MM.1S (cell line): ENCODE measurements around the gene THADA.

ENCODE experiments used
- DNase-seq: peaks from one replicate; pipeline ENCODE4 v3.0.0-alpha.2; 2015
- H2AFZ ChIP-seq: fragments of 300-600 bp; sonication (generic); 2 replicates; pipeline ENCODE4 v1.6.0; 2016; ENCODE audit warnings: antibody characterized with exemption, low read length
- H3F3A ChIP-seq: fragments of 300-600 bp; sonication (generic); 2 replicates; pipeline ENCODE4 v1.6.1; 2016; ENCODE audit warnings: mild to moderate bottlenecking, antibody characterized with exemption, low read length, moderate library complexity, mixed read lengths; ENCODE audit not compliant: insufficient read depth
- H3K27ac ChIP-seq: fragments of 300-600 bp; sonication (generic); 2 replicates; pipeline ENCODE4 v1.5.1; 2016; ENCODE audit warnings: mild to moderate bottlenecking, low read length
- H3K27me3 ChIP-seq: fragments of 300-600 bp; sonication (generic); replicated peaks from 2 replicates; pipeline ENCODE4 v1.6.0; 2016; ENCODE audit warnings: low read length; ENCODE audit not compliant: insufficient read depth
- H3K36me3 ChIP-seq: fragments of 300-600 bp; sonication (generic); replicated peaks from 2 replicates; pipeline ENCODE4 v1.6.1; 2016; ENCODE audit warnings: mild to moderate bottlenecking, low read length, mixed read lengths; ENCODE audit not compliant: insufficient read depth
- H3K4me1 ChIP-seq: fragments of 300-600 bp; sonication (generic); 2 replicates; pipeline ENCODE4 v1.6.1; 2016; ENCODE audit warnings: low read length, mixed read lengths
- H3K4me2 ChIP-seq: fragments of 300-600 bp; sonication (generic); 2 replicates; pipeline ENCODE4 v1.6.0; 2016; ENCODE audit warnings: low read depth, low read length
- H3K4me3 ChIP-seq: fragments of 300-600 bp; sonication (generic); 2 replicates; pipeline ENCODE4 v1.5.1; 2016; ENCODE audit warnings: low read length, mixed read lengths
- H3K79me2 ChIP-seq: fragments of 300-600 bp; sonication (generic); 2 replicates; pipeline ENCODE4 v1.6.1; 2016; ENCODE audit warnings: mixed run types, low read length, mixed read lengths
- H3K9ac ChIP-seq: fragments of 300-600 bp; sonication (generic); 2 replicates; pipeline ENCODE4 v1.6.1; 2016; ENCODE audit warnings: low read length, mixed read lengths
- H3K9me2 ChIP-seq: fragments of 300-600 bp; sonication (generic); replicated peaks from 2 replicates; pipeline ENCODE4 v1.6.1; 2016; ENCODE audit warnings: mild to moderate bottlenecking, low read length, mixed read lengths; ENCODE audit not compliant: insufficient read depth
- H3K9me3 ChIP-seq: fragments of 300-600 bp; sonication (generic); replicated peaks from 2 replicates; pipeline ENCODE4 v1.6.1; 2016; ENCODE audit warnings: mild to moderate bottlenecking, low read length, mixed read lengths; ENCODE audit not compliant: insufficient read depth
- H4K20me1 ChIP-seq: fragments of 300-600 bp; sonication (generic); 2 replicates; pipeline ENCODE4 v1.6.1; 2016; ENCODE audit warnings: mild to moderate bottlenecking, low read length, moderate library complexity, mixed read lengths; ENCODE audit not compliant: insufficient read depth
- EZH2 ChIP-seq: fragments of 300-600 bp; sonication (generic); optimal IDR thresholded peaks from 2 replicates; pipeline ENCODE3; 2017; ENCODE audit warnings: low read depth, mild to moderate bottlenecking, antibody characterized with exemption, low read length, mixed read lengths
- EZH2phosphoT487 ChIP-seq: fragments of 300-600 bp; sonication (generic); IDR thresholded peaks from 2 replicates; pipeline ENCODE4 v1.6.1; 2018; ENCODE audit warnings: antibody characterized with exemption, low read length
- TF ChIP-seq, protein P1 (sequence below): fragments of 300-600 bp; sonication (generic); IDR thresholded peaks from 2 replicates; pipeline ENCODE4 v1.5.1; 2016; ENCODE audit warnings: antibody characterized with exemption, low read length, mixed read lengths

Gene THADA

DNA sequence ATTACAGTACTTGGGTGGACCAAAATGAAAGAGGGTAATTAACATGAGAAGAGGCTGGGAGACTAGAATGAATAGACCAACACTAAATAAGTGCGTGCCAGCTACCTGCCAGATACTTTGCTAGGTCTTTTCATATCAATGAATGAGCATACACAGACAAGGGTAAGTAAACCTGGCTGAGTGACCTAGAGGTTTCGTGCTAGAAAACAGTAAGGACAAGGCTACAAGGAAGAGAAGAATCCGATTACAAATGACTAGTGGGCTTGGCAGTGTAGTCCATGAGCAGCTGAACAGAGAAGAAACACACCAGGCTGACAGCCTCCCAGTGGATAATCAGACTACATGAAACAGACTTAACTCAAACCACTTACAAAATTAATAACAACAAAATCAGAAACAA, 64.6 kb downstream of the THADA start:
- TF ChIP-seq EZH2 = no peak

DNA sequence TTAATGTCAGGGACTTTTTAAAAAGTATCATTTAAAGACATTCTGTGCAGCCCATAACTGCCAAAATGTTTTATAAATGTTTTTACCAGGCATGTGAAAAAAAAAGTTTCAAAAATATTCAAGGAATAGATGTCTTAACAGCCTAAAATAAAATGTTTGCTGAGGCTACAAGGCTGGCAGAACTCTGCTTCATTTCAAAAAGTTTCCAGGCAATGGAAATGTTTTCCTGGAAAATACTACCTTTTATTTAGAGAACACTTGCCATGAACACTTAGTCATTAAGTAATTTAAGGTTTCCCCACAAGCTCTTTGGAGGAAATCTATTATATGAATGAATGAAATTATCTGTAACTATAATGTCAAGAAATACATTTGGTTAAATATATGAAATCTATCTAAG, 68.8 kb downstream of the THADA start:
- no peak overlapping the region for H3K9ac ChIP-seq
- H3K27me3 ChIP-seq = no peaks in the 10 kb centered on the region
- H3K9me3 ChIP-seq = no peaks in the 10 kb centered on the region
- H3K4me2 ChIP-seq = no peak overlapping the region
- H3K4me1 ChIP-seq = no peaks in the 10 kb centered on the region
- no peak for DNase-seq
- no peaks in the 10 kb centered on the region for H3K9me2 ChIP-seq
- H3K4me3 ChIP-seq = no peak overlapping the region
- no peak overlapping the region for H3K27ac ChIP-seq
- no peaks in the 10 kb centered on the region for H3F3A ChIP-seq
- TF ChIP-seq EZH2phosphoT487 (no peak), EZH2 (no peak)
- TF ChIP-seq, protein P1, sequence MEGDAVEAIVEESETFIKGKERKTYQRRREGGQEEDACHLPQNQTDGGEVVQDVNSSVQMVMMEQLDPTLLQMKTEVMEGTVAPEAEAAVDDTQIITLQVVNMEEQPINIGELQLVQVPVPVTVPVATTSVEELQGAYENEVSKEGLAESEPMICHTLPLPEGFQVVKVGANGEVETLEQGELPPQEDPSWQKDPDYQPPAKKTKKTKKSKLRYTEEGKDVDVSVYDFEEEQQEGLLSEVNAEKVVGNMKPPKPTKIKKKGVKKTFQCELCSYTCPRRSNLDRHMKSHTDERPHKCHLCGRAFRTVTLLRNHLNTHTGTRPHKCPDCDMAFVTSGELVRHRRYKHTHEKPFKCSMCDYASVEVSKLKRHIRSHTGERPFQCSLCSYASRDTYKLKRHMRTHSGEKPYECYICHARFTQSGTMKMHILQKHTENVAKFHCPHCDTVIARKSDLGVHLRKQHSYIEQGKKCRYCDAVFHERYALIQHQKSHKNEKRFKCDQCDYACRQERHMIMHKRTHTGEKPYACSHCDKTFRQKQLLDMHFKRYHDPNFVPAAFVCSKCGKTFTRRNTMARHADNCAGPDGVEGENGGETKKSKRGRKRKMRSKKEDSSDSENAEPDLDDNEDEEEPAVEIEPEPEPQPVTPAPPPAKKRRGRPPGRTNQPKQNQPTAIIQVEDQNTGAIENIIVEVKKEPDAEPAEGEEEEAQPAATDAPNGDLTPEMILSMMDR = no peak
- H4K20me1 ChIP-seq = no peaks in the 10 kb centered on the region
- H2AFZ ChIP-seq = no peak overlapping the region
- no peaks in the 10 kb centered on the region for H3K79me2 ChIP-seq
- no peaks in the 10 kb centered on the region; the same call in 1 of the 2 replicates for H3K36me3 ChIP-seq

More for the DNA sequence above, 64.6 kb downstream of the THADA start:
- Histone ChIP-seq H3K4me3 (no peak overlapping the region), H3K27me3 (no peaks in the 10 kb centered on the region), H3K4me2 (no peak overlapping the region), H3K9ac (no peak overlapping the region), H3K36me3 (no peaks in the 10 kb centered on the region; the same call in 1 of the 2 replicates), H4K20me1 (no peaks in the 10 kb centered on the region), H3K27ac (no peak overlapping the region), H3F3A (no peaks in the 10 kb centered on the region), H3K4me1 (no peaks in the 10 kb centered on the region), H2AFZ (no peak overlapping the region), H3K79me2 (no peaks in the 10 kb centered on the region), H3K9me3 (no peaks in the 10 kb centered on the region), H3K9me2 (no peaks in the 10 kb centered on the region)
- no peak for DNase-seq

DNA sequence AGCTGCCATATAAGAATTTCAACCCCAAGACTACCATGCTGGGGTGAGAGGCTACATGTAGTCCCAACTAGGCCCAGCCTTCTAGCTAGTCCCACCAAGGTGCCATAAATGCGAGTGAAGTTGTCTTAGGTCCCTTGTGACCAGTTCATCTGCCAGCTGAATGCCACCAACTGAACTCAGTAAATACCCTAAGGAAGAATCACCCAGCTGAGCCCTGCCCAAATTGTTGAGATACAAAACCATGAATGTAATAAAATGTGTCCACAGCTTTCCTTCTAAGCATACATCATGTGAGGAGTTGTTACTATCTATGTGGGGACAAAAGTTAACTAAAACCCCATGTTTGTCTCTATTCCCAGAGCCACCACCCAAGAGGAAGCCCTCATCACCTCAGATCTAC, 70.3 kb downstream of the THADA start:
- Histone ChIP-seq H4K20me1 (no peaks in the 10 kb centered on the region), H3K27ac (no peak overlapping the region), H2AFZ (no peak overlapping the region), H3K9ac (no peak overlapping the region), H3K27me3 (no peaks in the 10 kb centered on the region), H3F3A (no peaks in the 10 kb centered on the region), H3K79me2 (no peaks in the 10 kb centered on the region), H3K9me3 (no peaks in the 10 kb centered on the region), H3K9me2 (no peaks in the 10 kb centered on the region), H3K4me3 (no peak overlapping the region), H3K4me1 (no peaks in the 10 kb centered on the region), H3K36me3 (no peaks in the 10 kb centered on the region), H3K4me2 (no peak overlapping the region)
- no peak for DNase-seq
- no peak for TF ChIP-seq EZH2
- TF ChIP-seq, protein P1 = no peak
- no peak for TF ChIP-seq EZH2phosphoT487

DNA sequence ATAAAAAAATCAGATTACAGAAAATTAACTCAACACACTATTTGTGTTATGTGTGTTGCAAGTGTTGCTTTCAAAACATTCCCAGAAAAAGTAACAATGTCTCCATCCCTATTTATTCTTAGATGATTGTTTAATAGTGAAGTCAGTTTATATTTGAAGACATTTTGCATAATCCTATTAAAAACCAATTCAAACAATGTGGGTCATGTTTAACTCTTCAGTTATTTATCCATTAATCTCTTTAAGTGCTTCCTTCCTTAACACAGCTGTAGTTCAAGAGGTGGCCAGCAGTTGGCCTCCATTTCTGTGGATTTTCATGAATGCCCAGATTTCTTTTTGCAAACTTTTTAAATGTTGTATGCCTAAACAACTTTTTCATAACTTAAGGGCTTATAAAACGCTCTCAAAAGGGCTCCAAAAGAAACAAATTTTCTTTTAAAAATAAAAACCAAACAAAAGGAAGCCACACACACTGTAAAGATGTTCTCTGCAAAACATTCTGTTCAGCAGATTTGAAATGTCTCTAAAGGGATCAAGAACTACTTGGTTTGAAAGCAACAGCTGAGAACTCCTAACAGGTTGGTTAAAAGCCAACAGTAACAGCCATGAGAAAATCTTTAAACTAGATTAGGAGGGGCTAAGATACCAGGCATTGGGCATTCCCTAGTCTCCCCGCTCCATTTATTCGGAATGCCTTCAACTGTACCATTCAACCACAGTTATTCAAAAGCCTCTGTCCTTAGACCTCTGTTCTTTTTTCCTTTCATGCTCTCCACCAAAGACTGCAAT, 71.5 kb downstream of the THADA start:
- H3K9me3 ChIP-seq = no peaks in the 10 kb centered on the region
- DNase-seq = no peak
- H3K4me3 ChIP-seq = no peak overlapping the region
- no peak overlapping the region for H3K27ac ChIP-seq
- H3K4me2 ChIP-seq = no peak overlapping the region
- no peaks in the 10 kb centered on the region for H3K36me3 ChIP-seq
- peaks cover 9% of the 10 kb centered on the region for H3K4me1 ChIP-seq
- H4K20me1 ChIP-seq = no peaks in the 10 kb centered on the region
- TF ChIP-seq EZH2 (no peak), EZH2phosphoT487 (no peak)
- TF ChIP-seq, protein P1 = peak; percentile 28
- H3K9ac ChIP-seq = no peak overlapping the region
- H3K9me2 ChIP-seq = no peaks in the 10 kb centered on the region
- no peaks in the 10 kb centered on the region for H3K27me3 ChIP-seq
- peaks cover 4% of the 10 kb centered on the region; the same call in 1 of the 2 replicates for H3F3A ChIP-seq
- no peaks in the 10 kb centered on the region for H3K79me2 ChIP-seq
- H2AFZ ChIP-seq = no peak overlapping the region
